ENCODE results near the gene LIM2.

LIM2 gene

GRCh38 chr19:51365965-51366388 lies 21.8 kb downstream of the LIM2 start, which contains the start of gene ETFB:
ETFB (minus strand) TSS chr19:51366388; CDS start chr19:51366326, 62 bp downstream.
- DNase-seq (ENCODE audit: low read depth), result no peak

GRCh38 chr19:51365211-51365964 lies 22.4 kb downstream of the LIM2 start:
- DNase-seq (ENCODE audit: low read depth), result no peak

- no peak for DNase-seq (ENCODE audit: low read depth)
These were observed 23.3 kb downstream of the LIM2 start for GRCh38 chr19:51364200-51365106.

- no peak for DNase-seq (ENCODE audit: low read depth)
These were observed 26.5 kb downstream of the LIM2 start for GRCh38 chr19:51361239-51361638.

- no peak for DNase-seq (ENCODE audit: low read depth)
These were observed 28.5 kb downstream of the LIM2 start for GRCh38 chr19:51359294-51359693.

- DNase-seq (ENCODE audit: low read depth), result no peak
These were observed 29.8 kb downstream of the LIM2 start for GRCh38 chr19:51357952-51358351.

GRCh38 chr19:51356159-51356801 lies 31.5 kb downstream of the LIM2 start:
- DNase-seq (ENCODE audit: low read depth), result no peak

- DNase-seq (ENCODE audit: low read depth), result no peak
These were observed 33.0 kb downstream of the LIM2 start for GRCh38 chr19:51354742-51355148.

GRCh38 chr19:51354103-51354741 lies 33.6 kb downstream of the LIM2 start:
- DNase-seq (ENCODE audit: low read depth), result no peak

GRCh38 chr19:51352783-51353360 lies 34.9 kb downstream of the LIM2 start:
- DNase-seq (ENCODE audit: low read depth), result no peak

GRCh38 chr19:51351266-51351990 lies 36.3 kb downstream of the LIM2 start:
- no peak for DNase-seq (ENCODE audit: low read depth)

GRCh38 chr19:51347209-51347928 lies 40.4 kb downstream of the LIM2 start:
- DNase-seq (ENCODE audit: low read depth), result no peak

- DNase-seq (ENCODE audit: low read depth), result no peak
These were observed 41.0 kb downstream of the LIM2 start for GRCh38 chr19:51346742-51347141.

GRCh38 chr19:51345076-51345620 lies 42.6 kb downstream of the LIM2 start:
- no peak for DNase-seq (ENCODE audit: low read depth)

- DNase-seq (ENCODE audit: low read depth), result no peak
These were observed 44.9 kb downstream of the LIM2 start for GRCh38 chr19:51342631-51343569.

- no peak for DNase-seq (ENCODE audit: low read depth)
These were observed 45.7 kb downstream of the LIM2 start, which contains the start of gene VSIG10L for GRCh38 chr19:51341976-51342580. VSIG10L (minus strand) TSS chr19:51342139; CDS start chr19:51342124, 15 bp downstream.

- DNase-seq (ENCODE audit: low read depth), result no peak
These were observed 46.7 kb downstream of the LIM2 start for GRCh38 chr19:51341066-51341465.
